Endothelial cell of umbilical vein (primary cell): ENCODE data around the gene STK16.

ENCODE experiments used
- CTCF ChIP-seq, 2 donors: IDR thresholded peaks; 1 replicate in 1 of 2; 2 replicates in 1 of 2; pipeline ENCODE4 v1.5.1; 2011; ENCODE audit warnings: low read length in 2 of 2, mild to moderate bottlenecking in 2 of 2, moderate library complexity in 2 of 2, control low read depth in 1 of 2, inconsistent platforms in 1 of 2, low read depth in 1 of 2; ENCODE audit not compliant: insufficient read depth in 1 of 2; ENCODE audit errors: extremely low read depth in 1 of 2
- MAX ChIP-seq: IDR thresholded peaks from 2 replicates; pipeline ENCODE4 v1.6.1; 2011; ENCODE audit not compliant: insufficient read depth, insufficient read length
- POLR2A ChIP-seq: IDR thresholded peaks from 2 replicates; pipeline ENCODE4 v1.6.1; 2012; ENCODE audit warnings: low read depth, mild to moderate bottlenecking, control low read depth, low read length
- POLR2AphosphoS5 ChIP-seq: IDR thresholded peaks from 2 replicates; pipeline ENCODE4 v1.6.1; 2012; ENCODE audit warnings: low read depth, mild to moderate bottlenecking, control low read depth, low read length, moderate library complexity; ENCODE audit not compliant: insufficient read depth

- no peak for TF ChIP-seq POLR2A
- TF ChIP-seq CTCF (IDR thresholded peaks at IDR 0.05; ENCODE audit: extremely low read depth in 1 of 2, insufficient read depth in 1 of 2, low read depth in 1 of 2, low read length in 2 of 2) = no peak
- no peak for TF ChIP-seq MAX
- TF ChIP-seq POLR2AphosphoS5 = no peak
Observed at GRCh38 chr2:219219784-219220532, 25.3 kb upstream of the STK16 start.
